PFSK-1 (cell line): Measurements from ENCODE around the gene BAZ2A.

Source experiments
- FOXP2 ChIP-seq: optimal IDR thresholded peaks from 2 replicates; pipeline ENCODE3; 2011; ENCODE audit warnings: borderline replicate concordance, control low read depth, inconsistent platforms; ENCODE audit not compliant: insufficient read depth; ENCODE audit errors: extremely low read length, extremely low read depth
- POLR2AphosphoS5 ChIP-seq: IDR thresholded peaks from 2 replicates; pipeline ENCODE4 v1.6.1; 2012; ENCODE audit warnings: low read depth, mild to moderate bottlenecking, control low read depth, low read length, moderate library complexity
- SIN3A ChIP-seq: IDR thresholded peaks from 2 replicates; pipeline ENCODE4 v1.6.1; 2012; ENCODE audit warnings: mild to moderate bottlenecking, low read length, moderate library complexity, borderline replicate concordance; ENCODE audit not compliant: insufficient read depth
- TAF1 ChIP-seq: IDR thresholded peaks from 2 replicates; pipeline ENCODE4 v1.6.1; 2012; ENCODE audit warnings: low read length, control low read depth, borderline replicate concordance; ENCODE audit not compliant: insufficient read depth
- TF ChIP-seq, protein P1 (sequence below), 2 experiments: IDR thresholded peaks; 2 replicates each; pipeline versions ENCODE4 v1.6.1 to v1.8.0; 2011 to 2012; ENCODE audit warnings: low read depth in 2 of 2, low read length in 2 of 2, control low read depth in 1 of 2, inconsistent platforms in 1 of 2, mild to moderate bottlenecking in 1 of 2, moderate library complexity in 1 of 2; ENCODE audit not compliant: insufficient read depth in 1 of 2

The BAZ2A gene

GRCh38 chr12:56593909-56594621 lies 36.1 kb downstream of the BAZ2A start:
- TF ChIP-seq FOXP2 (no peak), TAF1 (no peak), POLR2AphosphoS5 (no peak), SIN3A (no peak)
- TF ChIP-seq, protein P1, sequence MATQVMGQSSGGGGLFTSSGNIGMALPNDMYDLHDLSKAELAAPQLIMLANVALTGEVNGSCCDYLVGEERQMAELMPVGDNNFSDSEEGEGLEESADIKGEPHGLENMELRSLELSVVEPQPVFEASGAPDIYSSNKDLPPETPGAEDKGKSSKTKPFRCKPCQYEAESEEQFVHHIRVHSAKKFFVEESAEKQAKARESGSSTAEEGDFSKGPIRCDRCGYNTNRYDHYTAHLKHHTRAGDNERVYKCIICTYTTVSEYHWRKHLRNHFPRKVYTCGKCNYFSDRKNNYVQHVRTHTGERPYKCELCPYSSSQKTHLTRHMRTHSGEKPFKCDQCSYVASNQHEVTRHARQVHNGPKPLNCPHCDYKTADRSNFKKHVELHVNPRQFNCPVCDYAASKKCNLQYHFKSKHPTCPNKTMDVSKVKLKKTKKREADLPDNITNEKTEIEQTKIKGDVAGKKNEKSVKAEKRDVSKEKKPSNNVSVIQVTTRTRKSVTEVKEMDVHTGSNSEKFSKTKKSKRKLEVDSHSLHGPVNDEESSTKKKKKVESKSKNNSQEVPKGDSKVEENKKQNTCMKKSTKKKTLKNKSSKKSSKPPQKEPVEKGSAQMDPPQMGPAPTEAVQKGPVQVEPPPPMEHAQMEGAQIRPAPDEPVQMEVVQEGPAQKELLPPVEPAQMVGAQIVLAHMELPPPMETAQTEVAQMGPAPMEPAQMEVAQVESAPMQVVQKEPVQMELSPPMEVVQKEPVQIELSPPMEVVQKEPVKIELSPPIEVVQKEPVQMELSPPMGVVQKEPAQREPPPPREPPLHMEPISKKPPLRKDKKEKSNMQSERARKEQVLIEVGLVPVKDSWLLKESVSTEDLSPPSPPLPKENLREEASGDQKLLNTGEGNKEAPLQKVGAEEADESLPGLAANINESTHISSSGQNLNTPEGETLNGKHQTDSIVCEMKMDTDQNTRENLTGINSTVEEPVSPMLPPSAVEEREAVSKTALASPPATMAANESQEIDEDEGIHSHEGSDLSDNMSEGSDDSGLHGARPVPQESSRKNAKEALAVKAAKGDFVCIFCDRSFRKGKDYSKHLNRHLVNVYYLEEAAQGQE (IDR thresholded peaks at IDR 0.05; ENCODE audit: insufficient read depth in 1 of 2, low read depth in 2 of 2, low read length in 2 of 2), result no peak

DNA sequence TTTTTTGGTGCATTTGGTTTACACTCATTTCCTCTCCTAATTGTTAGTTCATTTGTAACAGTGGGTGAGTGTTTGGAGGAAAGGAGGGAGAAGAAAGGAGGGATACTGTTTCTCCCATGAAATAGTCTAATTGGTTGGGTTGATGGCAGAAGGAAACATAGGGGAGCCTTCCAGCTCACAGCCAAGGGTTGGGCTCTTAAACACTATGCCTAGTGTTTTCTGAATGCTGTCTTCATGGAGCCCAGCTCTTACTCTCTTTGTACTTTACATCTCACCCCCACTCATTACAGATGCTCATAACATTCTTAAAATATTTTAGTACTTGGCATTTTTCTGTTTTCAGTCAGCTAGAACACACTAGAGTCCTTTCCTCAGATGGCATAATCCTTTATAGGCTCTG lies 38.2 kb downstream of the BAZ2A start:
- TF ChIP-seq, protein P1 (IDR thresholded peaks at IDR 0.05; ENCODE audit: insufficient read depth in 1 of 2, low read depth in 2 of 2, low read length in 2 of 2), result no peak
- TF ChIP-seq FOXP2, result no peak
- no peak for TF ChIP-seq POLR2AphosphoS5
- TF ChIP-seq SIN3A, result no peak
- no peak for TF ChIP-seq TAF1

DNA sequence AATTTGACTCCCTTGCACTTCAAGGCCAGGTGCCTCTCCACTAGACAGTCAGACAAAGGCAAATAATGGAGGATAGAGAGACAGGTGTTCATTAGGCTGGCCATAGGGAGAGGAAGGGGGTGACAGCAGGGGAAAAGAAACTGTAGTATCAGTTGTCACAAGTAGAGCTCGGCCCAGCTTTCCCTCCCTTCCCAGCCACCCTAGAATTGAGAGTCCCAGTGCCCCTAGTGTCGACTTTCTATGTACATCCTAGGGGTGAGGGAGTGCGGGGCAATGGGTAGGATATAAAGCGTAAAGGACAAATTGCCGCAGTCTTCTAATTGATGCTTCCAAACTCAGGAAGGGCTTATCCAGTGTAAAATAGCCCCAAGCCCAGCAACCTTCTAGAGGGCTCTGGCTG lies 39.0 kb downstream of the BAZ2A start:
- TF ChIP-seq SIN3A (no peak), POLR2AphosphoS5 (no peak), TAF1 (no peak), FOXP2 (no peak)
- TF ChIP-seq, protein P1 (IDR thresholded peaks at IDR 0.05; ENCODE audit: insufficient read depth in 1 of 2, low read depth in 2 of 2, low read length in 2 of 2), result no peak

GRCh38 chr12:56590237-56590830 lies 39.8 kb downstream of the BAZ2A start:
- TF ChIP-seq SIN3A, result no peak
- TF ChIP-seq, protein P1 (IDR thresholded peaks at IDR 0.05; ENCODE audit: insufficient read depth in 1 of 2, low read depth in 2 of 2, low read length in 2 of 2), result no peak
- TF ChIP-seq FOXP2, result no peak
- no peak for TF ChIP-seq POLR2AphosphoS5
- no peak for TF ChIP-seq TAF1
